T-helper 17 cell (primary cell): ENCODE measurements around the gene OPRL1. TPM values are rescaled to one million over a fixed set of nuclear protein-coding genes. Genes with fewer than 3 reads are reported as not detected.
A peak's percentile ranks its signal among the peaks of the same experiment; 100 is the strongest.

Experiments
- ATAC-seq: fragments of 150-1000 bp; cut with Tn5 transposase; 2 replicates; pipeline ENCODE4 v1.10.0; 2021; ENCODE audit warnings: mild to moderate bottlenecking, moderate library complexity
- DNase-seq, 3 donors: peaks; one replicate each; pipeline versions ENCODE4 v3.0.0 to v3.0.0-alpha.2; 2020 to 2021
- H3K9me3 ChIP-seq: one replicate; pipeline ENCODE4 v1.7.0; 2013; ENCODE audit warnings: low read length, mild to moderate bottlenecking; ENCODE audit not compliant: control insufficient read depth, poor library complexity, severe bottlenecking
- H3K27ac Mint-ChIP-seq: one replicate; pipeline ENCODE4 v1.8.0; 2022; ENCODE audit warnings: mild to moderate bottlenecking, moderate library complexity, mixed read lengths
- H3K27me3 Mint-ChIP-seq: one replicate; pipeline ENCODE4 v1.8.0; 2022; ENCODE audit warnings: mixed read lengths
- H3K36me3 Mint-ChIP-seq: one replicate; pipeline ENCODE4 v1.8.0; 2022; ENCODE audit warnings: low read depth, mixed read lengths
- H3K4me1 Mint-ChIP-seq: one replicate; pipeline ENCODE4 v1.8.0; 2022; ENCODE audit warnings: mild to moderate bottlenecking, mixed read lengths
- H3K4me3 Mint-ChIP-seq: one replicate; pipeline ENCODE4 v1.8.0; 2022; ENCODE audit warnings: mild to moderate bottlenecking, moderate library complexity, mixed read lengths
- total RNA-seq, 4 donors: library from RNA in 2 of 4; stranded (reverse) in 2 of 4; gene quantifications; one replicate each; pipeline ENCODE4 v1.2.3 and lab custom pipeline; 2022 to 2026

OPRL1 gene
- total RNA-seq, 2 donors from 2014 or later: 1.4 to 2.7 TPM

- peak overlapping the region; percentile 76 for H3K27ac Mint-ChIP-seq
- peak; percentile 67 to 73 (median 69) for DNase-seq
- H3K27me3 Mint-ChIP-seq: no peaks in the 10 kb centered on the region
- H3K9me3 ChIP-seq: no peaks in the 10 kb centered on the region
- peaks cover 34% of the 10 kb centered on the region for H3K4me1 Mint-ChIP-seq
- H3K36me3 Mint-ChIP-seq: no peaks in the 10 kb centered on the region
- ATAC-seq: peak; percentile 64
- H3K4me3 Mint-ChIP-seq: peak overlapping the region; percentile 84
Observed at GRCh38 chr20:64038565-64039292, 41.2 kb upstream of the OPRL1 start.

- peaks cover 28% of the 10 kb centered on the region for H3K4me1 Mint-ChIP-seq
- H3K27ac Mint-ChIP-seq: peak overlapping the region; percentile 76
- DNase-seq (no peak), ATAC-seq (no peak)
- H3K9me3 ChIP-seq: no peaks in the 10 kb centered on the region
- peak overlapping the region; percentile 84 for H3K4me3 Mint-ChIP-seq
- H3K36me3 Mint-ChIP-seq: no peaks in the 10 kb centered on the region
- no peaks in the 10 kb centered on the region for H3K27me3 Mint-ChIP-seq
Observed at GRCh38 chr20:64039293-64040160, 40.4 kb upstream of the OPRL1 start.

- H3K4me1 Mint-ChIP-seq: peaks cover 23% of the 10 kb centered on the region
- no peaks in the 10 kb centered on the region for H3K36me3 Mint-ChIP-seq
- H3K27ac Mint-ChIP-seq: peak overlapping the region; percentile 76
- DNase-seq (no peak), ATAC-seq (no peak)
- H3K9me3 ChIP-seq: no peaks in the 10 kb centered on the region
- H3K4me3 Mint-ChIP-seq: peak overlapping the region; percentile 84
- H3K27me3 Mint-ChIP-seq: no peaks in the 10 kb centered on the region
Observed at GRCh38 chr20:64040231-64041039, 39.4 kb upstream of the OPRL1 start.

- peaks cover 28% of the 10 kb centered on the region for H3K4me1 Mint-ChIP-seq
- H3K27ac Mint-ChIP-seq: peak overlapping the region; percentile 76
- H3K9me3 ChIP-seq: no peaks in the 10 kb centered on the region
- no peak for DNase-seq
- peaks cover 5% of the 10 kb centered on the region for H3K27me3 Mint-ChIP-seq
- no peak for ATAC-seq
- H3K4me3 Mint-ChIP-seq: peak overlapping the region; percentile 87
- H3K36me3 Mint-ChIP-seq: peaks cover 1% of the 10 kb centered on the region
Observed at GRCh38 chr20:64041040-64041780, 38.7 kb upstream of the OPRL1 start.

GRCh38 chr20:64041781-64042053 is 38.2 kb upstream of the OPRL1 start:
- DNase-seq: no peak
- H3K27ac Mint-ChIP-seq: peak overlapping the region; percentile 65
- H3K9me3 ChIP-seq: no peaks in the 10 kb centered on the region
- no peak for ATAC-seq
- peaks cover 10% of the 10 kb centered on the region for H3K27me3 Mint-ChIP-seq
- H3K4me3 Mint-ChIP-seq: peak overlapping the region; percentile 87
- peaks cover 2% of the 10 kb centered on the region for H3K36me3 Mint-ChIP-seq
- peaks cover 31% of the 10 kb centered on the region for H3K4me1 Mint-ChIP-seq

GRCh38 chr20:64042054-64042781 is 37.7 kb upstream of the OPRL1 start:
- H3K4me1 Mint-ChIP-seq: peaks cover 26% of the 10 kb centered on the region
- H3K9me3 ChIP-seq: no peaks in the 10 kb centered on the region
- peak overlapping the region; percentile 65 for H3K27ac Mint-ChIP-seq
- ATAC-seq (no peak), DNase-seq (no peak)
- H3K4me3 Mint-ChIP-seq: peak overlapping the region; percentile 87
- peaks cover 12% of the 10 kb centered on the region for H3K27me3 Mint-ChIP-seq
- H3K36me3 Mint-ChIP-seq: peaks cover 2% of the 10 kb centered on the region

- peaks cover 22% of the 10 kb centered on the region for H3K4me1 Mint-ChIP-seq
- H3K36me3 Mint-ChIP-seq: peaks cover 2% of the 10 kb centered on the region
- peaks cover 19% of the 10 kb centered on the region for H3K27me3 Mint-ChIP-seq
- peak overlapping the region; percentile 58 for H3K4me3 Mint-ChIP-seq
- H3K9me3 ChIP-seq: no peaks in the 10 kb centered on the region
- peak overlapping the region; percentile 54 for H3K27ac Mint-ChIP-seq
- DNase-seq (no peak), ATAC-seq (no peak)
Observed at GRCh38 chr20:64043768-64044167, 36.1 kb upstream of the OPRL1 start.

GRCh38 chr20:64044484-64045247 is 35.2 kb upstream of the OPRL1 start:
- ATAC-seq: no peak
- peaks cover 2% of the 10 kb centered on the region for H3K36me3 Mint-ChIP-seq
- H3K27me3 Mint-ChIP-seq: peaks cover 19% of the 10 kb centered on the region
- peaks cover 22% of the 10 kb centered on the region for H3K4me1 Mint-ChIP-seq
- no peak overlapping the region for H3K27ac Mint-ChIP-seq
- DNase-seq: no peak
- no peaks in the 10 kb centered on the region for H3K9me3 ChIP-seq
- no peak overlapping the region for H3K4me3 Mint-ChIP-seq

- DNase-seq (no peak), ATAC-seq (no peak)
- Mint-ChIP-seq H3K36me3 (peaks cover 2% of the 10 kb centered on the region), H3K27ac (no peak overlapping the region), H3K27me3 (peaks cover 19% of the 10 kb centered on the region), H3K4me1 (peaks cover 16% of the 10 kb centered on the region), H3K4me3 (peak overlapping the region; percentile 25)
- no peaks in the 10 kb centered on the region for H3K9me3 ChIP-seq
Observed at GRCh38 chr20:64045346-64046011, 34.4 kb upstream of the OPRL1 start.

- H3K9me3 ChIP-seq: no peaks in the 10 kb centered on the region
- ATAC-seq (no peak), DNase-seq (no peak)
- Mint-ChIP-seq H3K4me1 (peaks cover 13% of the 10 kb centered on the region), H3K36me3 (peaks cover 3% of the 10 kb centered on the region), H3K27ac (no peak overlapping the region), H3K27me3 (peaks cover 26% of the 10 kb centered on the region), H3K4me3 (peak overlapping the region; percentile 63)
Observed at GRCh38 chr20:64047046-64047389, 32.9 kb upstream of the OPRL1 start.

- DNase-seq (no peak), ATAC-seq (peak; percentile 24)
- H3K36me3 Mint-ChIP-seq: peaks cover 3% of the 10 kb centered on the region
- H3K4me3 Mint-ChIP-seq: peak overlapping the region; percentile 41
- peaks cover 29% of the 10 kb centered on the region for H3K27me3 Mint-ChIP-seq
- H3K27ac Mint-ChIP-seq: no peak overlapping the region
- H3K4me1 Mint-ChIP-seq: peaks cover 11% of the 10 kb centered on the region
- no peaks in the 10 kb centered on the region for H3K9me3 ChIP-seq
Observed at GRCh38 chr20:64047968-64048401, 31.9 kb upstream of the OPRL1 start.
